ENCODE measurements around the gene NAT8L. TPM values are rescaled to one million over a fixed set of nuclear protein-coding genes. Genes with fewer than 3 reads are reported as not detected.

The NAT8L gene
- polyA plus RNA-seq, 1 donor (not counting 4 experiments of a cell fraction or from before 2014, with no cell fraction given): 0.01 TPM

DNA sequence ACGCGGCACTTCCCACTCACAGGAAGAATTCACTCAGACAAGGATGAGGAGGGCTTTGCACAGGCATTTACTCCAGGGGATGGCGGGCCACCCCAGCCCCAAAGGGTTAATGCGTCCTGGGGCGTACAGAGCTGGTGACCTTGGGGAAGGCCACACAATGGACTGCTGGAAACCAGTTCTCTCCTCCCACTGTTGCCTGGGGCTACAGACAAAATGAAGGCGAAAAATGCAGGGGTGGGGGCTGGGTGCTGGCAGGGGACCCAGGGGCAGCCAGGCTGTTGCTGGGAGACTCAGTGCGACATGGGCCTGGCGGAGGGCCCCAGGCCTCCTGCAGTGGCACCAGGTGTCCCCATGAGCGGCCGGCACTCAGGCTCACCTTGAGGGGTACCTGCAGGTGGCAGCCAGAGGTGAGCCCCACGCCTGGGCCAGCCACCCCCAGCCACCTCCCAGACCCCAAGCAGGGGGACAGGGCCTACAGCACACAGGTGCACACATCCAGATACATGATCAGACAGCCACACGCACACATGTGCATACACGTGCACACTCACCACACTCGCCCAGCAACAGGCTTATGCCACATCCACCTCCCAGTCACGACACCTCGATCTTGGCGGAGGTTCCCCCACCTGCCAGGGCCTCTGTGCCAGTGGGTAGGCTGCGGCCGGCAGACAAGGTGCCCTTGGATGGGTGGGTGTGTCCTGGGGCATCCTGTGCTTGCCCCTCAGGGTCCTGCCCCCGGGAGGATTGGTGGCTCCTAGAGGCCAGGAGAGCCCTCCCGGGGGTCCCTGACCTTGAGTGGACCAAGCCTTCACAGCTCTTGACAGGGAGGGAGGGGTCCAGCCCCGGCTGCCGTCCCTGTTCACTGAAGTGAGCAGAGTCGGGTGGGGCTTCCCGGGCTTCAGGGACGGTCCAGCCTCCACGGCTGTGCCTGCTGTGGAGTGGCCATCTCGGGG, 13.1 kb downstream of the NAT8L start:
- Histone ChIP-seq H3K79me2 (ENCODE audit: control insufficient read depth, insufficient read depth, low read length) (no peaks in the 10 kb centered on the region), H3K9me1 (ENCODE audit: control insufficient read depth, extremely low read depth, insufficient read depth, low read length) (no peaks in the 10 kb centered on the region), H3K27me3 (ENCODE audit: control insufficient read depth, extremely low read depth, insufficient read depth, low read length) (peaks cover 17% of the 10 kb centered on the region), H3K9me3 (ENCODE audit: control insufficient read depth, low read depth, low read length) (no peaks in the 10 kb centered on the region), H3K4me2 (ENCODE audit: control insufficient read depth, extremely low read depth, insufficient read depth, low read depth, low read length) (no peak overlapping the region), H3K9ac (ENCODE audit: control insufficient read depth, extremely low read depth, insufficient read depth, low read length) (no peak overlapping the region), H3K36me3 (ENCODE audit: control insufficient read depth in 2 of 2, extremely low read depth in 1 of 2, insufficient read depth in 2 of 2, low read length in 2 of 2) (no peaks in the 10 kb centered on the region), H3K27ac (ENCODE audit: control insufficient read depth, insufficient read depth, low read length) (no peak overlapping the region), H4K20me1 (ENCODE audit: control insufficient read depth, extremely low read depth, insufficient read depth, low read length) (no peaks in the 10 kb centered on the region), H2AFZ (ENCODE audit: control insufficient read depth, low read length) (no peak overlapping the region), H3K4me3 (ENCODE audit: control insufficient read depth in 2 of 3, extremely low read depth in 1 of 3, insufficient read depth in 2 of 3, low read depth in 1 of 3, low read length in 3 of 3) (no peak overlapping the region), H3K4me1 (ENCODE audit: control insufficient read depth, extremely low read depth, insufficient read depth, low read length) (no peaks in the 10 kb centered on the region)
- dilution Hi-C loops (cut with MboI; ENCODE audit: extremely low pct_ligation_motif_present, low sequenced_read_pairs): no loop called here
- no peak for FAIRE-seq
- no peak for TF ChIP-seq EZH2 (IDR thresholded peaks at IDR 0.05; ENCODE audit: low read length)
- TF ChIP-seq, protein P1, sequence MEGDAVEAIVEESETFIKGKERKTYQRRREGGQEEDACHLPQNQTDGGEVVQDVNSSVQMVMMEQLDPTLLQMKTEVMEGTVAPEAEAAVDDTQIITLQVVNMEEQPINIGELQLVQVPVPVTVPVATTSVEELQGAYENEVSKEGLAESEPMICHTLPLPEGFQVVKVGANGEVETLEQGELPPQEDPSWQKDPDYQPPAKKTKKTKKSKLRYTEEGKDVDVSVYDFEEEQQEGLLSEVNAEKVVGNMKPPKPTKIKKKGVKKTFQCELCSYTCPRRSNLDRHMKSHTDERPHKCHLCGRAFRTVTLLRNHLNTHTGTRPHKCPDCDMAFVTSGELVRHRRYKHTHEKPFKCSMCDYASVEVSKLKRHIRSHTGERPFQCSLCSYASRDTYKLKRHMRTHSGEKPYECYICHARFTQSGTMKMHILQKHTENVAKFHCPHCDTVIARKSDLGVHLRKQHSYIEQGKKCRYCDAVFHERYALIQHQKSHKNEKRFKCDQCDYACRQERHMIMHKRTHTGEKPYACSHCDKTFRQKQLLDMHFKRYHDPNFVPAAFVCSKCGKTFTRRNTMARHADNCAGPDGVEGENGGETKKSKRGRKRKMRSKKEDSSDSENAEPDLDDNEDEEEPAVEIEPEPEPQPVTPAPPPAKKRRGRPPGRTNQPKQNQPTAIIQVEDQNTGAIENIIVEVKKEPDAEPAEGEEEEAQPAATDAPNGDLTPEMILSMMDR (optimal IDR thresholded peaks at IDR 0.05 in 1 of 3, IDR thresholded peaks at IDR 0.05 in 1 of 3, conservative IDR thresholded peaks at IDR 0.05 in 1 of 3; ENCODE audit: extremely low read depth in 1 of 3, insufficient read depth in 2 of 3, low read length in 3 of 3): no peak
- no peak for DNase-seq (ENCODE audit: low read depth, low spot score)

DNA sequence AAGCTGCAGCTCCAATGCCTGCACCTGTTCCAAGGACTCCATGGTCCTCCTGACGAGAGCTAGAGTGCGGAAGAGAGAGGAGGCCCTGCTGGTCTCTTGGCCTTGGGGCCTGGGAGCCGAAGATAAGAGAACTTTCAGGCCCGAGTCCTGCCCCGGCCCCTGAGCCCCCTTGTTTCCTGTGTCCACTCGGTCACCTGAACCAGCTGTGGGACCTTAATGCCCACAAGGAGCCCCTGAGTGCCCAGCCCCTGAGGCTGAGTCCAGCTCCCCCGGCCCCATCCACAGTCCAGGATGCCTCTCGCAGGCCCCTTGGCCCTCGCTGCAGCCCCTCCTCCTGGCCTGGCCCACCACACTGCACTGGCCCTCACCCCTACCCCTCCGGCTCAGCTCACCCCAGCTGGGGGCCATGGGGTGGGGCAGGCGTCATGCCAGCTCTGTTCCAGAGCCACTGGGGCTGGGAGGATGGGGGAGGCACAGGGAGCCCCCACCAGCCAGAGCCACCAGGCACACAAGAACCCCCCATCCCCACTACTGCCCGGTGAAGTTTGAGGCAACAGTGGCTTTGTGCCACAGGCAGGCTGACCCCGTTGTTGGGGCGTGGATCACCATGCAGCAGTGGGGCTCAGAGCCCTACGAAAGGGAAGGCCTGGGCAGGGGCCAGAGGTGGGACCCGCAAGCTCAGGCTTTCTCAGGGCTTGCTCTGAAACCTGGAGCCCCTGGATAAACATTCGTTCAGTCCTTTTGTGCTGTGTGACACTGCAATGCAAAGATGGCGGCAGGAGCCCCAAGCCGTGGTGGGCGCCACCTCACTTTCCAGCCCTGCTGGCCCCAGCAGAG, 14.1 kb downstream of the NAT8L start:
- Histone ChIP-seq H3K9me1 (ENCODE audit: control insufficient read depth, extremely low read depth, insufficient read depth, low read length) (no peaks in the 10 kb centered on the region), H3K27ac (ENCODE audit: control insufficient read depth, insufficient read depth, low read length) (no peak overlapping the region), H3K9me3 (ENCODE audit: control insufficient read depth, low read depth, low read length) (no peaks in the 10 kb centered on the region), H4K20me1 (ENCODE audit: control insufficient read depth, extremely low read depth, insufficient read depth, low read length) (no peaks in the 10 kb centered on the region), H3K36me3 (ENCODE audit: control insufficient read depth in 2 of 2, extremely low read depth in 1 of 2, insufficient read depth in 2 of 2, low read length in 2 of 2) (no peaks in the 10 kb centered on the region), H3K4me3 (ENCODE audit: control insufficient read depth in 2 of 3, extremely low read depth in 1 of 3, insufficient read depth in 2 of 3, low read depth in 1 of 3, low read length in 3 of 3) (no peak overlapping the region), H3K4me1 (ENCODE audit: control insufficient read depth, extremely low read depth, insufficient read depth, low read length) (no peaks in the 10 kb centered on the region), H3K27me3 (ENCODE audit: control insufficient read depth, extremely low read depth, insufficient read depth, low read length) (peaks cover 20% of the 10 kb centered on the region), H2AFZ (ENCODE audit: control insufficient read depth, low read length) (no peak overlapping the region), H3K4me2 (ENCODE audit: control insufficient read depth, extremely low read depth, insufficient read depth, low read depth, low read length) (no peak overlapping the region), H3K79me2 (ENCODE audit: control insufficient read depth, insufficient read depth, low read length) (no peaks in the 10 kb centered on the region), H3K9ac (ENCODE audit: control insufficient read depth, extremely low read depth, insufficient read depth, low read length) (no peak overlapping the region)
- no peak for TF ChIP-seq EZH2 (IDR thresholded peaks at IDR 0.05; ENCODE audit: low read length)
- TF ChIP-seq, protein P1 (optimal IDR thresholded peaks at IDR 0.05 in 1 of 3, IDR thresholded peaks at IDR 0.05 in 1 of 3, conservative IDR thresholded peaks at IDR 0.05 in 1 of 3; ENCODE audit: extremely low read depth in 1 of 3, insufficient read depth in 2 of 3, low read length in 3 of 3): no peak
- DNase-seq (ENCODE audit: low read depth, low spot score): no peak
- FAIRE-seq: no peak
- dilution Hi-C loops (cut with MboI; ENCODE audit: extremely low pct_ligation_motif_present, low sequenced_read_pairs): no loop called here

Measured in keratinocyte (primary cell).